AG20443 (cell line): ENCODE data around the gene PRRC2A.

ENCODE experiments used
- DNase-seq: peaks from one replicate; pipeline ENCODE4 v3.0.0; 2012; ENCODE audit warnings: low spot score, mixed read lengths

Gene PRRC2A

DNA sequence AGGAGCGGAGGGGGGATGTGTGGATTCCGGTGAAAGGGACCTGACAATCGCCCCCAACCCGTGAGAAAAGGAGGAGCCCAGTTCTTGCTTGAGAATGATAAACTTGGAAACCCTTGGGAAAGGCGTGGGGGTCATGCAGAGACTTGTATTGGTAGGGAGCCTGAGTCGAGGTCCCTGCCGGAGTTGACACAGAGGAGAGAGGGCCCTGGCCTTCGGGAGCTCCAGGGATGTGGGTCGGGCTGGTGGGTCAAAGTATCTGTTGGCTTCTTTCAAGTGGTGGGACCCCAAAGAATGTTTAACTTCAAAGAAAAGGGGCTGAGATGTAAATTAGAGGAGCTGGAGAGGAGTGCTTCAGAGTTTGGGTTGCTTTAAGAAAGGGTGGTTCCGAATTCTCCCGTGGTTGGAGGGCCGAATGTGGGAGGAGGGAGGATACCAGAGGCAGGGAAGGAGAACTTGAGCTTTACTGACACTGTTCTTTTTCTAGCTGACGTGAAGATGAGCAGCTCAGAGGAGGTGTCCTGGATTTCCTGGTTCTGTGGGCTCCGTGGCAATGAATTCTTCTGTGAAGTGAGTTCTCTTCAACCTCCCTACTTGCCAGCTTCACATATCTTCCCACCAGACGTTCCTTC lies 45.9 kb downstream of the PRRC2A start:
- DNase-seq = peak; percentile 32

- DNase-seq = no peak
Measured at GRCh38 chr6:31669676-31670075, 49.2 kb downstream of the PRRC2A start, which contains the start of gene LY6G5B. LY6G5B (plus strand) TSS chr6:31669976; CDS start chr6:31670951, 975 bp downstream.

GRCh38 chr6:31676322-31676903 lies 55.9 kb downstream of the PRRC2A start:
- no peak for DNase-seq

GRCh38 chr6:31676904-31677303 lies 56.4 kb downstream of the PRRC2A start:
- DNase-seq = no peak

- DNase-seq = no peak
Measured at GRCh38 chr6:31677955-31678354, 57.4 kb downstream of the PRRC2A start.

DNA sequence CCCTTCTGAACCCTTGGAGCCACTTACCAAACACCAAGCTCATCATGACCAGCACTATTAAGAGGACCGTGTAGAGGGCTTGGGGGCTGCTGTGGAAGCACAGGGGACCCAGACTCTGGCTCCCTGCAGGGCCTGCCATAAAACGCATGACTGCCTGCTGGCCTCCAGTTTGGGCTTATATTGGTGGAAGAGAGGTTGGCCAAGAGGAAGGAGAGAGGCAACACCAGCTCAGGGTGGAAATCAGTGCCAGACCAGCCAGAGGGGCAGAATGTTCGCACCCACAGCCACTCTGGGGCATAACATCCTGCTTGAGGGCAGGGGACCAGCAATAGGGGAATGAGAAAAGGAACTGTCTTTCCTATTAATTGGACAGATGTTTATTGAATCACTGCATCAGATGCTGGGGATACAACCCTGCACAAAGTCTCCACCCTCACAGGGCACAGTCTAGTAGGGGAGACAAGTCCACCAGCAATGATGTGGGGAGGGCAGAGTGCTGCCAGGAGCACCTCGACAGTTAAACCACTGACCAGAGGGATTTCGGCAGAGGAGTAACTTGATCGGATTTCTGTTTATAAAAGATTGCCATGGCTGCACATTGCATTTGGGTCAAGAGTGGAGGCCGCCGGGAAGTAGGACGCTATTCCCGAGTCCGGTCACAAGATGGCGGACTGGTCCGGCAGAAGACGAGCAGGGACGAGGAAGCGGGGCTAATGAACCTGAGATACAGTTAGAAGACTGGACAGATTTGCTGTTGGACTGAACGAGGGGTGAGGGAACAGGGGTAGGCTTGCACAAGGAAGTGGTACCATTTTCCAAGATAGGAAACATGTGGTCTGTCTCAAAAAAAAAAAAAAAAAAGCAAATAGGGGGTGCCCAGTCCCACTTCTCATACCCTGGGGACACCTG lies 60.0 kb downstream of the PRRC2A start, which contains the start of gene LY6G5C:
TSS of gene LY6G5C (minus strand) at position 842 of the 909 bp plus-strand sequence. CDS start at position 148, 694 bp downstream.
- peak; percentile 91 for DNase-seq

DNA sequence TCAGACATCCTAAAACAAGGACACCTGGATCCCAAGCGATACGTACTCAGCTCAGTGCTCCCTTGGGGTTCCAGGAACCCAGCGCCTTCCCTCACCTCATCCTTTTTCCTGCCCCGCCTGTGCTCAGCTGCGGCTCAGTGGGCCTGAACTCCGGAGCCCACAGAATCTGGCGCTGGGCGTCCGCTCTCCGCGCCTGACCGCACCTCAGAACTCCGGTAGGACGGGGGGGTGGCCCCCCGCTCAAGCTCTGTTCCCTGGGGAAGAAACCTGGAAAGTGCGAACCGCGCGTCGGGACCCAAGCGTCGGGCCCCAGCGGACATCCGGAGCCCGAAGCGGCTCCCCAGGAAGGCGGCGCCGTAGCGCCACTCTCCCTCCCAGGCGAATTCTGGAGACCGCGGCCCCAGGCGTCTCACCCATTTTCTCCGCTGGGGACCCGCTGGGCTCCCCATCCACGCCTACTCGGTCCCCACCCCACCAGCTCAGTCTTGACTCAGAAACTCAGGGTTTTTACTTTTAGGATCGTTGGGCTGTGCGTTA lies 60.7 kb downstream of the PRRC2A start:
- peak; percentile 69 for DNase-seq

DNA sequence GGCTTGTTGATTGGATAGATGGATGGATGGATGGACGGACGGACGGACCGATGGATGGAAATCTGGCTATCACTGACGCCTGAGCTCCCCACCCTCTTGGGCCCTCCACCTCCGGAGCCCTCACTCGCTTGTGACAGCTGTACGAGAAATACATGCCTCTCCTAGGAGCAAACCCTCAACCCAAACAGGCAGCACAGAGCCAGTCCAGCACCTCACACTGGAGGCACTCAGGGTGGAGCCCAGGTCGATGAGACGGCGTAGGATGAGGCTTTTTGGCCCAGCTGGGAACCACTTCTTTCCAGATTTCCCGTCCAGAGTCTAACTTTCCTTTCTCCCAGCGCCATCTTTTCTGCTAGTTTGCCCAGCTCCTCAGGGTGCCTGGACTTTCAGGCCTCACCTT lies 63.1 kb downstream of the PRRC2A start:
- DNase-seq = no peak

DNA sequence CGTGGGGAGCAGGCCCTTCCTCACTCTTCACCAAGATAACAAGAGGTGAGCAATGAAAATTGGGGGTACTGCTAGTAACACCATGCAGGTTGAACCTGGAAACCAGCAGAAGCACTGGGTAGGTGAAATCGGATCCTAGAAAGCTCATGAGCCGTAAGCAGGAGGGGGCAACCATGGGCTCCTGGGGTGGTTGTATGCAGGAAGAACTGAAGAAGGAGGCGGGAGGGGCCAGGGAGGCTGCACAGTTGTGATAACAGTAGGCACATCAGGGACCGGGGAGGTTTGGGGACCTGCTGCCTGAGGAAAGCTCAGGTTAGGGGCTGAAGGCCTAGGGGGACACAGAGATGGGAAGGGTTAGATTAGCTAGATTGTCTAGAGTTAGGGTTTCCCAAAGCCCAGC lies 66.0 kb downstream of the PRRC2A start:
- no peak for DNase-seq

- DNase-seq = no peak
Measured at GRCh38 chr6:31687321-31687720, 66.8 kb downstream of the PRRC2A start.
